GM12878 (cell line): ENCODE results near the gene CFAP107. TPM values are rescaled to one million over a fixed set of nuclear protein-coding genes. Genes with fewer than 3 reads are reported as not detected.

Experiments
- ATAC-seq: fragments of 200-7000 bp; cut with Tn5 transposase; 3 replicates; pipeline ENCODE4 v1.9.1; 2020; ENCODE audit warnings: mild to moderate bottlenecking, moderate library complexity
- BruUV-seq: library from RNA; stranded (reverse); fragments of 400-500 nt; replicated peaks from 2 replicates; lab custom pipeline; 2021; lab: Mats Ljungman, UMichigan
- CTCF ChIA-PET: fragments of 300-600 bp; sonication (Branson Sonifier 250); formaldehyde crosslinking; extraction: SDS; loops from one replicate; lab custom pipeline; 2021; ENCODE audit warnings: inconsistent platforms; lab: Yijun Ruan, JAX
- POLR2A ChIA-PET: fragments of 350-600 bp; formaldehyde crosslinking; extraction: SDS; loops from one replicate; lab custom pipeline; 2021; ENCODE audit warnings: inconsistent platforms; lab: Charles Lee
- RAD21 ChIA-PET: fragments of 300-600 bp; sonication (Branson Sonifier 250); formaldehyde crosslinking; loops from one replicate; lab custom pipeline; 2023; ENCODE audit warnings: antibody characterized with exemption; ENCODE audit not compliant: unreplicated experiment; lab: Charles Lee
- SMC1A ChIA-PET: fragments of 300-600 bp; sonication (Branson Sonifier 250); formaldehyde crosslinking; loops from one replicate; lab custom pipeline; 2023; ENCODE audit not compliant: unreplicated experiment, uncharacterized antibody; lab: Charles Lee
- DNase-seq: peaks from one replicate; pipeline ENCODE4 v3.0.0-alpha.2; 2011; ENCODE audit warnings: low read depth, low spot score
- FAIRE-seq: peaks from 3 replicates; lab custom pipeline; 2011; peaks lifted over from hg19 to GRCh38; lab: Jason Lieb, UNC
- H2AFZ ChIP-seq: 2 replicates; pipeline ENCODE4 v1.6.0; 2011; ENCODE audit warnings: low read depth, low read length, control low read depth; ENCODE audit not compliant: control insufficient read depth
- H3K27ac ChIP-seq: 2 replicates; pipeline ENCODE4 v1.5.1; 2011; ENCODE audit warnings: control low read depth; ENCODE audit not compliant: control insufficient read depth, insufficient read depth
- H3K27me3 ChIP-seq, 2 experiments: replicated peaks in 1 of 2; 2 replicates each; pipeline versions ENCODE4 v1.6.0 to v1.6.1; 2011; ENCODE audit warnings: low read length in 1 of 2; ENCODE audit not compliant: control insufficient read depth in 2 of 2, insufficient read depth in 2 of 2
- H3K36me3 ChIP-seq, 2 experiments: 2 replicates each; pipeline ENCODE4 v1.5.1; 2011; ENCODE audit warnings: low read length in 1 of 2; ENCODE audit not compliant: control insufficient read depth in 2 of 2, insufficient read depth in 2 of 2
- H3K4me1 ChIP-seq: 2 replicates; pipeline ENCODE4 v1.6.1; 2011; ENCODE audit warnings: mild to moderate bottlenecking, low read length, moderate library complexity, mixed read lengths; ENCODE audit not compliant: control insufficient read depth, insufficient read depth
- H3K4me2 ChIP-seq: 2 replicates; pipeline ENCODE4 v1.6.0; 2011; ENCODE audit warnings: control low read depth; ENCODE audit not compliant: control insufficient read depth, insufficient read depth
- H3K4me3 ChIP-seq: fragments of 200-600 bp; sonication (generic); 2 replicates; pipeline ENCODE4 v1.5.1; 2016
- H3K79me2 ChIP-seq: 2 replicates; pipeline ENCODE4 v1.6.0; 2011; ENCODE audit warnings: low read length; ENCODE audit not compliant: control insufficient read depth, insufficient read depth
- H3K9ac ChIP-seq: 2 replicates; pipeline ENCODE4 v1.8.0; 2011; ENCODE audit warnings: low read length, control low read depth, mixed read lengths; ENCODE audit not compliant: control insufficient read depth, insufficient read depth
- H3K9me3 ChIP-seq: replicated peaks from 3 replicates; pipeline ENCODE4 v1.5.1; 2011; ENCODE audit warnings: mild to moderate bottlenecking, low read length; ENCODE audit not compliant: control insufficient read depth, insufficient read depth
- H4K20me1 ChIP-seq: 2 replicates; pipeline ENCODE4 v1.6.0; 2011; ENCODE audit not compliant: control insufficient read depth, insufficient read depth
- CBX5 ChIP-seq: sonication (generic); IDR thresholded peaks from 2 replicates; pipeline ENCODE4 v1.6.1; 2016; ENCODE audit warnings: low read depth, moderate library complexity, mild to moderate bottlenecking, inconsistent platforms
- E4F1 ChIP-seq: fragments of 450-650 bp; IDR thresholded peaks from 2 replicates; pipeline ENCODE4 v1.6.1; 2018; ENCODE audit warnings: borderline replicate concordance, mild to moderate bottlenecking; ENCODE audit not compliant: partially characterized antibody
- ELK1 ChIP-seq: IDR thresholded peaks from 2 replicates; pipeline ENCODE4 v1.6.1; 2012; ENCODE audit warnings: low read depth, low read length, improper control_type of control experiment
- IKZF2 ChIP-seq, 2 experiments: fragments of 450-650 bp; IDR thresholded peaks; 2 replicates each; pipeline ENCODE4 v1.6.1; 2017; ENCODE audit warnings: mild to moderate bottlenecking in 2 of 2, moderate library complexity in 2 of 2
- IRF5 ChIP-seq: fragments of 450-650 bp; IDR thresholded peaks from 2 replicates; pipeline ENCODE4 v1.6.1; 2017; ENCODE audit warnings: borderline replicate concordance
- KDM1A ChIP-seq: fragments of 200-600 bp; sonication (generic); IDR thresholded peaks from 2 replicates; pipeline ENCODE4 v1.6.1; 2016; ENCODE audit warnings: borderline replicate concordance
- NFXL1 ChIP-seq: fragments of 450-650 bp; IDR thresholded peaks from 2 replicates; pipeline ENCODE4 v1.6.1; 2017; ENCODE audit warnings: antibody characterized with exemption, mild to moderate bottlenecking, borderline replicate concordance
- PBX3 ChIP-seq: IDR thresholded peaks from 2 replicates; pipeline ENCODE4 v1.6.1; 2011; ENCODE audit warnings: mild to moderate bottlenecking, low read depth, low read length, moderate library complexity; ENCODE audit not compliant: insufficient replicate concordance
- PRDM15 ChIP-seq: fragments of 450-650 bp; formaldehyde crosslinking; IDR thresholded peaks from 2 replicates; pipeline ENCODE4 v1.4.0; 2020; ENCODE audit warnings: mild to moderate bottlenecking, moderate library complexity
- RELB ChIP-seq: fragments of 450-650 bp; IDR thresholded peaks from 2 replicates; pipeline ENCODE4 v1.6.1; 2017; ENCODE audit warnings: low read depth, mild to moderate bottlenecking, moderate library complexity
- SIX5 ChIP-seq: IDR thresholded peaks from 2 replicates; pipeline ENCODE4 v1.6.1; 2011; ENCODE audit warnings: mild to moderate bottlenecking, low read depth, low read length, moderate library complexity; ENCODE audit not compliant: severe bottlenecking
- SREBF1 ChIP-seq: IDR thresholded peaks from 2 replicates; pipeline ENCODE4 v1.6.1; 2012; ENCODE audit warnings: mild to moderate bottlenecking, low read length
- YBX1 ChIP-seq: fragments of 450-650 bp; IDR thresholded peaks from 2 replicates; pipeline ENCODE4 v1.6.1; 2016; ENCODE audit warnings: antibody characterized with exemption
- WGBS: methylation state at CpG from one replicate; pipeline ENCODE4 v1.1.6; 2016; ENCODE audit warnings: low lambda C conversion rate; ENCODE audit not compliant: insufficient replicate concordance, insufficient coverage; ENCODE audit errors: missing lambda C conversion rate; 5-methylcytosine and 5-hydroxymethylcytosine counted together
- in situ Hi-C: fragments of 300-500 bp; cut with MboI; formaldehyde crosslinking; loops from 9 replicates; pipeline ENCODE4 v1.14.3; 2018; ENCODE audit warnings: mixed read lengths
- intact Hi-C: fragments of 100-400 bp; cut with micrococcal nuclease; formaldehyde crosslinking; loops from one replicate; pipeline ENCODE4 v1.14.2; 2022; ENCODE audit not compliant: unreplicated experiment
- polyA plus RNA-seq, 11 experiments: library from polyadenylated mRNA; depleted of rRNA in 4 of 11; unstranded in 6 of 11; stranded (reverse) in 5 of 11; fragments of >200 nt; fragmentation: Nextera tagmentation in 4 of 11; fragmentation: Illumina TruSeq in 1 of 11; extraction: Ambion mirVana in 4 of 11; extraction: Trizol in 1 of 11; gene quantifications; 1 replicate in 1 of 11; 2 replicates in 10 of 11; pipeline versions ENCODE4 v1.2.1 to v1.2.3, GENCODE V29; 2011 to 2016; ENCODE audit warnings: inconsistent platforms in 2 of 11, missing spikeins in 2 of 11, low read depth in 1 of 11
- total RNA-seq, 4 experiments: library from RNA; depleted of rRNA in 3 of 4; stranded (reverse); fragments of >200 nt in 3 of 4; fragmentation: Illumina TruSeq in 1 of 4; extraction: Trizol in 1 of 4; gene quantifications; 2 replicates each; pipeline versions ENCODE4 v1.2.1 to v1.2.3, GENCODE V29; 2013 to 2021

The CFAP107 gene
- total and polyA plus RNA-seq, 10 of the 15 experiments (the other 5 are each of a cell fraction or from before 2014, with no cell fraction given) = not detected

GRCh38 chr1:12769031-12769430 lies 23.0 kb downstream of the CFAP107 start:
- no peak for FAIRE-seq
- H3K27ac ChIP-seq = no peak overlapping the region
- ChIA-PET SMC1A (no interaction called here), CTCF (no interaction called here), RAD21 (no interaction called here), POLR2A (no interaction called here)
- no peak overlapping the region for H2AFZ ChIP-seq
- ATAC-seq = no peak
- no peak overlapping the region for H3K4me2 ChIP-seq
- no peaks in the 10 kb centered on the region for H3K79me2 ChIP-seq
- H3K4me1 ChIP-seq = no peaks in the 10 kb centered on the region
- no peaks in the 10 kb centered on the region for H3K9me3 ChIP-seq
- H3K36me3 ChIP-seq = no peaks in the 10 kb centered on the region
- WGBS = 0% methylated on average over 2 of the region's 2 CpGs
- in situ Hi-C loops = no loop called here
- no peak overlapping the region for H3K9ac ChIP-seq
- H3K27me3 ChIP-seq = no peaks in the 10 kb centered on the region; a peak in 1 of 4 replicates
- BruUV-seq = no TSS peak
- no peak overlapping the region for H3K4me3 ChIP-seq
- no peak for DNase-seq
- intact Hi-C loops = no loop called here
- H4K20me1 ChIP-seq = no peaks in the 10 kb centered on the region
- TF ChIP-seq IRF5 = no peak
- no peak for TF ChIP-seq PBX3
- TF ChIP-seq IKZF2 (IDR thresholded peaks at IDR 0.05) = no peak
- no peak for TF ChIP-seq KDM1A
- TF ChIP-seq YBX1 = no peak
- TF ChIP-seq PRDM15 (CRISPR knock-in tag) = no peak
- no peak for TF ChIP-seq E4F1
- no peak for TF ChIP-seq CBX5
- TF ChIP-seq ELK1 = no peak
- no peak for TF ChIP-seq NFXL1
- TF ChIP-seq SREBF1 = no peak
- no peak for TF ChIP-seq SIX5
- TF ChIP-seq RELB = no peak
